Measurements from ENCODE around the gene CFAP91. TPM values are rescaled to one million over a fixed set of nuclear protein-coding genes. Genes with fewer than 3 reads are reported as not detected.
"Not testable (repeated sequence)": the region's sequence is repeated elsewhere in the genome, so short reads cannot be mapped to it uniquely, and the experiment has no call there.

CFAP91 gene
- total RNA-seq, 4 donors from 2014 or later = 1.5 to 6.5 (median 4.4) TPM

- H3K27me3 ChIP-seq = no peaks in the 10 kb centered on the region
- H3K4me3 ChIP-seq = peak overlapping the region; percentile 72 to 89 (median 76)
- 14% methylated on average over 6 of the region's 6 CpGs for WGBS
- no peaks in the 10 kb centered on the region for H3K9me3 ChIP-seq
- H3K27ac ChIP-seq (replicated peaks in 1 of 4) = peak overlapping the region; percentile 92 to 97 (median 95)
- TF ChIP-seq POLR2A (IDR thresholded peaks at IDR 0.05; ENCODE audit: low read depth) = no peak
- TF ChIP-seq CTCF (IDR thresholded peaks at IDR 0.05) = no peak
- no peak for TF ChIP-seq POLR2AphosphoS5 (IDR thresholded peaks at IDR 0.05)
- TF ChIP-seq EP300 (IDR thresholded peaks at IDR 0.05) = no peak
- intact Hi-C loops (cut with DNase I) = loop anchor here (5.0 to 10.0 kb wide), 2 partner anchors 100 to 183 kb away; partner anchors contain the start of genes ADPRH and TIMMDC1
- H3K36me3 ChIP-seq = peaks cover 9 to 25% (median 21%) of the 10 kb centered on the region in 4 donors
- peaks cover 18 to 35% (median 23%) of the 10 kb centered on the region in 4 donors for H3K4me1 ChIP-seq
- no peak for DNase-seq (ENCODE audit: extremely low spot score)
These were observed 25.2 kb upstream of the CFAP91 start for GRCh38 chr3:119677641-119677934.

DNA sequence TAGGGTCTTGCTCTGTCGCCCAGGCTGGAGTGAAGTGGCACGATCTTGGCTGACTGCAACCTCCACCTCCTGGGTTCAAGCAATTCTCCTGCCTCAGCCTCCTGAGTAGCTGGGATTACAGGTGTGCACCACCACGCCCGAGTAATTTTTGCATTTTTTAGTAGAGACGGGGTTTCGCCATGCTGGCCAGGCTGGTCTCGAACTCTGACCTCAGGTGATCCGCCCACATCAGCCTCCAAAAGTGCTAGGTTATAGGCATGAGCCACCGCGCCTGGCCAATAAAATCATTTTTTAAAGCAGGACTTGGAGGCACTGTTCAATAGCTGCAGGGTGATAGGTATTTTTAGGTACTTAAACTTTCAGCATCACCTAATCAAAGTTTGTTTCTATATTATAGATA lies 24.6 kb upstream of the CFAP91 start:
- Histone ChIP-seq H3K36me3 (peaks cover 9 to 18% (median 15%) of the 10 kb centered on the region in 4 donors), H3K27ac (replicated peaks in 1 of 4) (peak overlapping the region in 1 of 4 donors; percentile 97), H3K4me1 (peaks cover 18 to 30% (median 23%) of the 10 kb centered on the region in 4 donors)
- H3K4me3 ChIP-seq; H3K27me3 ChIP-seq; H3K9me3 ChIP-seq; DNase-seq (ENCODE audit: extremely low spot score): not testable (repeated sequence)
- intact Hi-C loops (cut with DNase I) = loop anchor here (5.0 to 10.0 kb wide), 2 partner anchors 101 to 183 kb away; partner anchors contain the start of genes ADPRH and TIMMDC1
- WGBS = 96% methylated on average over 10 of the region's 10 CpGs

DNA sequence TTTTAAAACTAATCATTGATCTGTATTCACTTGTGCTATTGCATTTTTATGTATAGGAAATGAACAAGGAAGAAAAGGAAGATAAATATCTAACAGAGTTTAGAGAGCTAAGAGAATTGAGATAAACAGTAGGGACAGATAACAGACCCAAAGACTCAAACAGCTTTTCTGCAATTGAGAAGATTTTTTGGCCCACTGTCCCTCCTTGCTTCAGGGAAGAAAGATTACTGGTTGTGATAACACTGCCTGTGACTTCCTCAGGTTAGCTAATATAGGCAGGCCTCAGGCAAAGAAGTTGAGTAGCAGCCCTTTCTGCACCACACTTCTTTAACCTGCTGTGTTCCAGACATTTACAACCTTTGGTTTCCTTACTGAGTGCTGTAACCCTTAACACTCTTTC lies 22.9 kb upstream of the CFAP91 start:
- H3K4me3 ChIP-seq = no peak overlapping the region
- H3K27me3 ChIP-seq = no peaks in the 10 kb centered on the region
- H3K4me1 ChIP-seq = peaks cover 18 to 24% (median 22%) of the 10 kb centered on the region in 4 donors
- H3K9me3 ChIP-seq = no peaks in the 10 kb centered on the region
- TF ChIP-seq POLR2A (IDR thresholded peaks at IDR 0.05; ENCODE audit: low read depth) (no peak), POLR2AphosphoS5 (IDR thresholded peaks at IDR 0.05) (no peak), CTCF (IDR thresholded peaks at IDR 0.05) (no peak), EP300 (IDR thresholded peaks at IDR 0.05) (no peak)
- intact Hi-C loops (cut with DNase I) = loop anchor here (5.0 to 10.0 kb wide), 3 partner anchors 103 to 218 kb away; partner anchors contain the start of genes ADPRH, TIMMDC1 and TMEM39A
- no peak for DNase-seq (ENCODE audit: extremely low spot score)
- H3K27ac ChIP-seq (replicated peaks in 1 of 4) = no peak overlapping the region
- peaks cover 0 to 2% (median 1%) of the 10 kb centered on the region in 4 donors for H3K36me3 ChIP-seq

DNA sequence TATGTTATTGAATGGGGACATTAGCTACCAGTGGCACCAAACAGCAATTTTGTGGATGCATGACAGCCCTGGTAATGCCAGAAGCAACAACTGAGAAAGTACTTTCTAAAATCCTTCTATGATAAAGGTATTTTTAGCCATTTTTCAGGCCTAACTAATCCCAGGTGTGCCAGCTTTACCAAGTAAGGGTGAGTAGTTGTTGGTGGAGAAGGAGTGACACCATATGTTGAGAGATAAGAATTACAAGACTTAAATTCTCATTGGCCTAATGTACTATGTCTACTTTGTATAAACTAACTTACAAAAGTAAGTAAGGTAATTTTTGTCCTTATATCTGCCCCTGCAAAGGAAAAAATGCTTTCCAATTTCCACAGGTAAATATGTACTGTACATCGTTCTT lies 21.5 kb upstream of the CFAP91 start:
- H3K36me3 ChIP-seq = no peaks in the 10 kb centered on the region
- no peak for DNase-seq (ENCODE audit: extremely low spot score)
- intact Hi-C loops (cut with DNase I) = loop anchor here (5.0 kb wide), 1 partner anchor 219 kb away; the partner anchor contains the start of gene TMEM39A
- TF ChIP-seq EP300 (IDR thresholded peaks at IDR 0.05) (no peak), POLR2A (IDR thresholded peaks at IDR 0.05; ENCODE audit: low read depth) (no peak), POLR2AphosphoS5 (IDR thresholded peaks at IDR 0.05) (no peak), CTCF (IDR thresholded peaks at IDR 0.05) (peak; percentile 41 to 55 (median 46))
- H3K27ac ChIP-seq (replicated peaks in 1 of 4) = no peak overlapping the region
- WGBS = 71% methylated on average over 1 of the region's 1 CpG
- H3K4me1 ChIP-seq = peaks cover 8 to 12% (median 9%) of the 10 kb centered on the region in 4 donors
- no peaks in the 10 kb centered on the region for H3K9me3 ChIP-seq
- no peaks in the 10 kb centered on the region for H3K27me3 ChIP-seq
- H3K4me3 ChIP-seq = no peak overlapping the region

GRCh38 chr3:119683421-119683820 lies 19.4 kb upstream of the CFAP91 start:
- Histone ChIP-seq H3K9me3 (no peaks in the 10 kb centered on the region), H3K36me3 (no peaks in the 10 kb centered on the region), H3K4me1 (peaks cover 0 to 3% (median 0%) of the 10 kb centered on the region in 4 donors), H3K4me3 (no peak overlapping the region), H3K27me3 (no peaks in the 10 kb centered on the region), H3K27ac (replicated peaks in 1 of 4) (no peak overlapping the region)
- intact Hi-C loops (cut with DNase I) = loop anchor here (5.0 kb wide), 1 partner anchor 221 kb away; the partner anchor contains the start of gene TMEM39A
- WGBS = 65% methylated on average over 1 of the region's 1 CpG
- no peak for TF ChIP-seq POLR2AphosphoS5 (IDR thresholded peaks at IDR 0.05)
- no peak for TF ChIP-seq CTCF (IDR thresholded peaks at IDR 0.05)
- no peak for TF ChIP-seq POLR2A (IDR thresholded peaks at IDR 0.05; ENCODE audit: low read depth)
- TF ChIP-seq EP300 (IDR thresholded peaks at IDR 0.05) = no peak
- DNase-seq (ENCODE audit: extremely low spot score) = no peak
